K562 (cell line): ENCODE data around the gene CDK5RAP3. TPM values are rescaled to one million over a fixed set of nuclear protein-coding genes. Genes with fewer than 3 reads are reported as not detected.

Experiments used
- ATAC-seq: fragments of 200-7000 bp; cut with Tn5 transposase; 3 replicates; pipeline ENCODE4 v1.9.1; 2020; ENCODE audit warnings: moderate library complexity
- BruUV-seq: library from RNA; stranded (reverse); fragments of 400-500 nt; replicated peaks from 2 replicates; lab custom pipeline; 2021; lab: Mats Ljungman, UMichigan
- CTCF ChIA-PET: fragments of 300-600 bp; formaldehyde crosslinking; extraction: SDS; loops from one replicate; lab custom pipeline; 2021; ENCODE audit warnings: low intra/inter-chr PET ratio; lab: Yijun Ruan, JAX
- POLR2A ChIA-PET: fragments of 300-600, 350-650 bp; sonication (Branson Sonifier 250); formaldehyde crosslinking; extraction: SDS; loops from one replicate; lab custom pipeline; 2021; ENCODE audit warnings: antibody characterized with exemption, inconsistent platforms; lab: Yijun Ruan, JAX
- DNase-seq, 4 experiments: peaks; one replicate each; pipeline versions ENCODE4 v3.0.0 to v3.0.0-alpha.2; 2011 to 2018; ENCODE audit warnings: low spot score in 3 of 4, mixed read lengths in 3 of 4; ENCODE audit errors: extremely low read depth in 1 of 4
- FAIRE-seq: peaks from 2 replicates; lab custom pipeline; 2011; peaks lifted over from hg19 to GRCh38; lab: Jason Lieb, UNC
- H2AFZ ChIP-seq: 2 replicates; pipeline ENCODE4 v1.6.0; 2011; ENCODE audit warnings: low read depth, low read length, control low read depth, inconsistent platforms
- H3K27ac ChIP-seq: fragments of 200-600 bp; 3 replicates; pipeline ENCODE4 v1.8.0; 2011; ENCODE audit warnings: low read depth, mild to moderate bottlenecking, control low read depth, inconsistent platforms, low read length, moderate library complexity, mixed read lengths; ENCODE audit errors: extremely low read depth
- H3K27me3 ChIP-seq, 2 experiments: fragments of 300-600 bp in 1 of 2; 2 replicates in 1 of 2; 3 replicates in 1 of 2; pipeline versions ENCODE4 v1.6.0 to v1.8.0; 2011; ENCODE audit warnings: inconsistent platforms in 2 of 2, low read length in 2 of 2, mild to moderate bottlenecking in 1 of 2, mixed read lengths in 1 of 2, moderate library complexity in 1 of 2; ENCODE audit not compliant: control insufficient read depth in 2 of 2, insufficient read depth in 2 of 2
- H3K36me3 ChIP-seq: fragments of 300-600 bp; 3 replicates; pipeline ENCODE4 v1.8.0; 2011; ENCODE audit warnings: mild to moderate bottlenecking, low read length, inconsistent platforms; ENCODE audit not compliant: control insufficient read depth, insufficient read depth
- H3K4me1 ChIP-seq, 2 experiments: fragments of 200-600 bp in 1 of 2; replicated peaks in 1 of 2; 2 replicates in 1 of 2; 3 replicates in 1 of 2; pipeline versions ENCODE4 v1.5.1 to v1.8.0; 2011; ENCODE audit warnings: inconsistent platforms in 2 of 2, low read length in 2 of 2, mild to moderate bottlenecking in 1 of 2, mixed read lengths in 1 of 2, moderate library complexity in 1 of 2; ENCODE audit not compliant: control insufficient read depth in 2 of 2, insufficient read depth in 2 of 2
- H3K4me2 ChIP-seq: 2 replicates; pipeline ENCODE4 v1.6.1; 2011; ENCODE audit warnings: low read length, control low read depth, inconsistent platforms, mixed read lengths; ENCODE audit not compliant: insufficient read depth
- H3K4me3 ChIP-seq: fragments of 200-600 bp; sonication (generic), shearing (Covaris generic); 2 replicates; pipeline ENCODE4 v1.5.1; 2016; ENCODE audit warnings: control low read depth, inconsistent platforms
- H3K79me2 ChIP-seq: fragments of 200-600 bp; 3 replicates; pipeline ENCODE4 v1.8.0; 2011; ENCODE audit warnings: low read length, inconsistent platforms; ENCODE audit not compliant: control insufficient read depth, insufficient read depth
- H3K9ac ChIP-seq, 2 experiments: 2 replicates each; pipeline versions ENCODE4 v1.6.0 to v1.6.1; 2011; ENCODE audit warnings: low read depth in 2 of 2, low read length in 2 of 2, control low read depth in 1 of 2, inconsistent platforms in 1 of 2, mild to moderate bottlenecking in 1 of 2, mixed read lengths in 1 of 2; ENCODE audit not compliant: insufficient read depth in 1 of 2
- H3K9me1 ChIP-seq: one replicate; pipeline ENCODE4 v1.6.0; 2011; ENCODE audit warnings: inconsistent platforms, mild to moderate bottlenecking, low read length, moderate library complexity; ENCODE audit not compliant: control insufficient read depth, insufficient read depth
- H3K9me3 ChIP-seq: replicated peaks from 2 replicates; pipeline ENCODE4 v1.5.1; 2011; ENCODE audit warnings: low read depth, low read length, inconsistent platforms; ENCODE audit not compliant: control insufficient read depth, insufficient read depth
- H4K20me1 ChIP-seq: replicated peaks from 2 replicates; pipeline ENCODE4 v1.6.1; 2011; ENCODE audit warnings: low read length, inconsistent platforms, mixed read lengths; ENCODE audit not compliant: control insufficient read depth, insufficient read depth
- ARID2 ChIP-seq: fragments of 450-650 bp; IDR thresholded peaks from 2 replicates; pipeline ENCODE4 v1.6.1; 2017; ENCODE audit warnings: antibody characterized with exemption, mild to moderate bottlenecking
- DACH1 ChIP-seq: fragments of 450-650 bp; IDR thresholded peaks from 2 replicates; pipeline ENCODE4 v1.6.1; 2018; ENCODE audit not compliant: partially characterized antibody
- DLX4 ChIP-seq: fragments of 250-450 bp; sonication (Bioruptor Pico); IDR thresholded peaks from 2 replicates; pipeline ENCODE4 v1.6.1; 2021; ENCODE audit warnings: mild to moderate bottlenecking
- HDAC1 ChIP-seq, 2 experiments: fragments of 450-650 bp; IDR thresholded peaks; 2 replicates each; pipeline ENCODE4 v1.6.1; 2016 to 2017; ENCODE audit warnings: inconsistent platforms in 1 of 2, mild to moderate bottlenecking in 1 of 2, moderate library complexity in 1 of 2
- HMBOX1 ChIP-seq: sonication (generic); IDR thresholded peaks from 2 replicates; pipeline ENCODE4 v1.6.1; 2016
- MITF ChIP-seq: IDR thresholded peaks from 2 replicates; pipeline ENCODE4 v1.6.1; 2014; ENCODE audit warnings: antibody characterized with exemption
- RBM22 ChIP-seq: fragments of 200-400 bp; formaldehyde crosslinking; IDR thresholded peaks from 2 replicates; pipeline ENCODE4 v1.6.1; 2018; ENCODE audit warnings: low read length, low read depth; ENCODE audit not compliant: poor library complexity, severe bottlenecking
- SRSF9 ChIP-seq: fragments of 200-400 bp; formaldehyde crosslinking; IDR thresholded peaks from 2 replicates; pipeline ENCODE4 v1.6.1; 2017; ENCODE audit warnings: low read depth, low read length, borderline replicate concordance
- TEAD4 ChIP-seq, 2 experiments: sonication (generic) in 1 of 2; formaldehyde crosslinking in 1 of 2; IDR thresholded peaks; 2 replicates each; pipeline versions ENCODE4 v1.6.1 to v1.8.0; 2012 to 2022; ENCODE audit warnings: borderline replicate concordance in 1 of 2, inconsistent platforms in 1 of 2, low read length in 1 of 2, mild to moderate bottlenecking in 1 of 2, missing genetic modification reagents in 1 of 2
- ZNF398 ChIP-seq: fragments of 250-450 bp; sonication (Bioruptor Pico); IDR thresholded peaks from 2 replicates; pipeline ENCODE4 v1.8.0; 2021; ENCODE audit warnings: moderate library complexity, mild to moderate bottlenecking, inconsistent platforms
- ZNF609 ChIP-seq: sonication (generic); formaldehyde crosslinking; IDR thresholded peaks from 2 replicates; pipeline ENCODE4 v1.8.1; 2023; ENCODE audit warnings: missing genetic modification reagents, mild to moderate bottlenecking, borderline replicate concordance
- WGBS: fragments of 100-300 bp; shearing (Covaris generic); methylation state at CpG from one replicate; pipeline ENCODE4 v1.1.6; 2016; ENCODE audit warnings: low coverage, mixed read lengths; ENCODE audit not compliant: insufficient coverage; ENCODE audit errors: missing lambda C conversion rate; 5-methylcytosine and 5-hydroxymethylcytosine counted together
- in situ Hi-C: fragments of 300-500 bp; cut with MboI; formaldehyde crosslinking; loops from 4 replicates; pipeline ENCODE4 v1.15.0; 2018; ENCODE audit warnings: inconsistent platforms, mixed read lengths
- intact Hi-C: fragments of 100-400 bp; cut with micrococcal nuclease; formaldehyde crosslinking; loops from 2 replicates; pipeline ENCODE4 v1.14.2; 2022
- polyA plus RNA-seq, 8 experiments: library from polyadenylated mRNA; depleted of rRNA in 4 of 8; stranded (reverse) in 5 of 8; unstranded in 3 of 8; fragments of >200 nt; fragmentation: Nextera tagmentation in 2 of 8; fragmentation: Illumina TruSeq in 1 of 8; extraction: Ambion mirVana in 2 of 8; extraction: Trizol in 1 of 8; gene quantifications; 2 replicates each; pipeline versions ENCODE4 v1.2.1 to v1.2.3, GENCODE V29; 2011 to 2014; ENCODE audit warnings: inconsistent platforms in 1 of 8, missing spikeins in 1 of 8
- total RNA-seq, 7 experiments: library from RNA; depleted of rRNA in 6 of 7; stranded (reverse); fragments of >200 nt in 6 of 7; fragmentation: Illumina TruSeq in 2 of 7; extraction: Trizol in 2 of 7; gene quantifications; 2 replicates each; pipeline versions ENCODE4 v1.2.1 to v1.2.3, GENCODE V29; 2011 to 2021; ENCODE audit warnings: low replicate concordance in 1 of 7

Gene CDK5RAP3
- total and polyA plus RNA-seq, 9 of the 15 experiments (the other 6 are each of a cell fraction or from before 2014, with no cell fraction given), result 44.2 to 202 (median 91.5) TPM

GRCh38 chr17:47946516-47946915, 24.4 kb upstream of the CDK5RAP3 start:
- Histone ChIP-seq H4K20me1 (no peaks in the 10 kb centered on the region), H3K9me3 (no peaks in the 10 kb centered on the region), H3K79me2 (peaks cover 20% of the 10 kb centered on the region), H3K27me3 (no peaks in the 10 kb centered on the region), H3K4me3 (no peak overlapping the region), H3K9ac (peak overlapping the region in 1 of 2 experiments; percentile 69; a peak in 1 of 4 replicates), H3K27ac (peak overlapping the region; percentile 53; the same call in 2 of the 3 replicates), H3K4me1 (peaks cover 12 to 19% of the 10 kb centered on the region in 2 experiments; a peak in 4 of 5 replicates), H2AFZ (no peak overlapping the region), H3K36me3 (peaks cover 69% of the 10 kb centered on the region), H3K4me2 (no peak overlapping the region), H3K9me1 (no peaks in the 10 kb centered on the region)
- no TSS peak for BruUV-seq
- ATAC-seq, result no peak
- DNase-seq, result no peak
- FAIRE-seq, result no peak
- ChIA-PET POLR2A (interaction anchor here (0.6 to 1.0 kb wide), 8 partner anchors 11 to 102 kb away, joined by 3 to 6 read pairs (median 3); partner anchors contain the start of genes CDK5RAP3 and PRR15L), CTCF (interaction anchor here (0.5 to 1.7 kb wide), 5 partner anchors 73 to 127 kb away, joined by 3 to 11 read pairs (median 3); partner anchors contain the start of gene SCRN2)
- in situ Hi-C loops, result no loop called here
- intact Hi-C loops, result loop anchor here (2.0 kb wide), 2 partner anchors 52 to 106 kb away; partner anchors contain the start of gene SCRN2
- WGBS, result 59% methylated on average over 6 of the region's 6 CpGs
- TF ChIP-seq ZNF609 (CRISPR knock-in tag) (no peak), SRSF9 (no peak), HDAC1 (IDR thresholded peaks at IDR 0.05) (no peak), HMBOX1 (no peak), TEAD4 (IDR thresholded peaks at IDR 0.05; ENCODE audit: low read length) (no peak), TEAD4 (CRISPR knock-in tag; IDR thresholded peaks at IDR 0.05; ENCODE audit: borderline replicate concordance) (no peak), RBM22 (no peak), DACH1 (no peak), ARID2 (no peak), ZNF398 (CRISPR knock-in tag) (no peak), DLX4 (CRISPR knock-in tag) (no peak), MITF (no peak)
